ENCODE measurements around the gene ING3. TPM values are rescaled to one million over a fixed set of nuclear protein-coding genes. Genes with fewer than 3 reads are reported as not detected.
A peak's percentile ranks its signal among the peaks of the same experiment; 100 is the strongest.

The ING3 gene
- total RNA-seq, 1 donor from 2014 or later, result 21.7 TPM

GRCh38 chr7:120989257-120990220 lies 39.0 kb downstream of the ING3 start:
- no peak for DNase-seq (ENCODE audit: low spot score)

GRCh38 chr7:120990468-120991118 lies 40.0 kb downstream of the ING3 start:
- no peak for DNase-seq (ENCODE audit: low spot score)

- no peak for DNase-seq (ENCODE audit: low spot score)
These were observed 40.6 kb downstream of the ING3 start for GRCh38 chr7:120991161-120991560.

GRCh38 chr7:120991581-120991980 lies 41.0 kb downstream of the ING3 start:
- DNase-seq (ENCODE audit: low spot score), result no peak

- no peak for DNase-seq (ENCODE audit: low spot score)
These were observed 41.8 kb downstream of the ING3 start for GRCh38 chr7:120992272-120992964.

- no peak for DNase-seq (ENCODE audit: low spot score)
These were observed 42.5 kb downstream of the ING3 start for GRCh38 chr7:120992965-120993494.

- DNase-seq (ENCODE audit: low spot score), result no peak
These were observed 43.1 kb downstream of the ING3 start for GRCh38 chr7:120993553-120994191.

GRCh38 chr7:120994512-120995410 lies 44.2 kb downstream of the ING3 start:
- no peak for DNase-seq (ENCODE audit: low spot score)

GRCh38 chr7:120995654-120996053 lies 45.1 kb downstream of the ING3 start:
- DNase-seq (ENCODE audit: low spot score), result no peak

GRCh38 chr7:120996333-120996987 lies 45.9 kb downstream of the ING3 start:
- DNase-seq (ENCODE audit: low spot score), result peak; percentile 88

- no peak for DNase-seq (ENCODE audit: low spot score)
These were observed 46.4 kb downstream of the ING3 start for GRCh38 chr7:120996988-120997345.

GRCh38 chr7:120997882-120998474 lies 47.4 kb downstream of the ING3 start:
- DNase-seq (ENCODE audit: low spot score), result no peak

GRCh38 chr7:120998520-120998919 lies 47.9 kb downstream of the ING3 start:
- no peak for DNase-seq (ENCODE audit: low spot score)

GRCh38 chr7:120998996-120999565 lies 48.5 kb downstream of the ING3 start:
- no peak for DNase-seq (ENCODE audit: low spot score)

GRCh38 chr7:121000081-121000983 lies 49.8 kb downstream of the ING3 start:
- no peak for DNase-seq (ENCODE audit: low spot score)

GRCh38 chr7:121001234-121001906 lies 50.8 kb downstream of the ING3 start:
- no peak for DNase-seq (ENCODE audit: low spot score)

GRCh38 chr7:121002048-121002756 lies 51.6 kb downstream of the ING3 start:
- DNase-seq (ENCODE audit: low spot score), result no peak
